Mucosa of descending colon (tissue), 3 donors: ENCODE measurements around the gene BANF2. TPM values are rescaled to one million over a fixed set of nuclear protein-coding genes. Genes with fewer than 3 reads are reported as not detected.
"Not testable (repeated sequence)": the region's sequence is repeated elsewhere in the genome, so short reads cannot be mapped to it uniquely, and the experiment has no call there.

Source experiments
- ATAC-seq: fragments of 200-7000 bp; cut with Tn5 transposase; one replicate; pipeline ENCODE4 v1.9.1; 2020; ENCODE audit warnings: mild to moderate bottlenecking, moderate library complexity
- DNase-seq, 3 donors: peaks; one replicate each; pipeline ENCODE4 v3.0.0-alpha.2; 2020
- H3K36me3 ChIP-seq: fragments of 200-600 bp; one replicate; pipeline ENCODE4 v1.8.0; 2021; ENCODE audit warnings: low read depth, mild to moderate bottlenecking
- H3K4me1 ChIP-seq: fragments of 200-600 bp; one replicate; pipeline ENCODE4 v1.8.0; 2021; ENCODE audit warnings: low read depth, mild to moderate bottlenecking
- H3K4me3 ChIP-seq: fragments of 200-600 bp; one replicate; pipeline ENCODE4 v1.8.0; 2021; ENCODE audit warnings: mild to moderate bottlenecking
- H3K9me3 ChIP-seq: fragments of 200-600 bp; one replicate; pipeline ENCODE4 v1.8.0; 2021; ENCODE audit warnings: mild to moderate bottlenecking
- CTCF ChIP-seq: fragments of 200-600 bp; IDR thresholded peaks from one replicate; pipeline ENCODE4 v1.8.0; 2022; ENCODE audit warnings: antibody characterized with exemption, mild to moderate bottlenecking
- intact Hi-C, 2 donors: fragments of 100-400 bp; cut with DNase I in 1 of 2; cut with micrococcal nuclease in 1 of 2; formaldehyde crosslinking; loops; one replicate each; pipeline versions ENCODE4 v1.11.0 to v1.11.1; 2022; cut with DNase I, micrococcal nuclease
- total RNA-seq, 3 donors: library from RNA; stranded (reverse); fragmentation: NEBNext Ultra II Directional in 2 of 3; extraction: Animal tissue kit (Norgen Biotek cat#: 25700) in 2 of 3; gene quantifications; one replicate each; pipeline versions ENCODE4 v1.2.1 to v1.2.4, GENCODE V29; 2021 to 2023
- donor health status: DM: no; HTN: no; CAD: no; lungs with moderate emphysema.
- donor health status: DM: no; HTN: no; CAD: no.
- donor health status: DM: no; HTN: yes; CAD: no.

Gene BANF2
- total RNA-seq, 3 donors from 2014 or later: not detected

- Histone ChIP-seq H3K4me1 (no peaks in the 10 kb centered on the region), H3K4me3 (no peak overlapping the region), H3K9me3 (peaks cover 11% of the 10 kb centered on the region), H3K36me3 (no peaks in the 10 kb centered on the region)
- ATAC-seq (peak; percentile 36), DNase-seq (no peak)
- TF ChIP-seq CTCF: no peak
- intact Hi-C loops: no loop called here
These were observed 63.2 kb downstream of the BANF2 start for GRCh38 chr20:17762873-17763557.

GRCh38 chr20:17765017-17765416 lies 65.3 kb downstream of the BANF2 start:
- Histone ChIP-seq H3K4me1 (no peaks in the 10 kb centered on the region), H3K36me3 (no peaks in the 10 kb centered on the region), H3K4me3 (no peak overlapping the region), H3K9me3 (no peaks in the 10 kb centered on the region)
- no peak for TF ChIP-seq CTCF
- ATAC-seq (no peak), DNase-seq (no peak)
- intact Hi-C loops: no loop called here

GRCh38 chr20:17765584-17765983 lies 65.8 kb downstream of the BANF2 start:
- H3K36me3 ChIP-seq: no peaks in the 10 kb centered on the region
- no peak for TF ChIP-seq CTCF
- H3K9me3 ChIP-seq: no peaks in the 10 kb centered on the region
- no peak overlapping the region for H3K4me3 ChIP-seq
- no peaks in the 10 kb centered on the region for H3K4me1 ChIP-seq
- ATAC-seq (no peak), DNase-seq (no peak)
- intact Hi-C loops: no loop called here

- H3K4me3 ChIP-seq: no peak overlapping the region
- ATAC-seq (no peak), DNase-seq (no peak)
- no peaks in the 10 kb centered on the region for H3K4me1 ChIP-seq
- H3K9me3 ChIP-seq: no peaks in the 10 kb centered on the region
- intact Hi-C loops: no loop called here
- no peak for TF ChIP-seq CTCF
- no peaks in the 10 kb centered on the region for H3K36me3 ChIP-seq
These were observed 66.5 kb downstream of the BANF2 start for GRCh38 chr20:17766226-17766625.

- ATAC-seq (peak; percentile 72), DNase-seq (peak in 1 of 3 donors; percentile 22)
- Histone ChIP-seq H3K4me1 (no peaks in the 10 kb centered on the region), H3K9me3 (no peaks in the 10 kb centered on the region), H3K36me3 (no peaks in the 10 kb centered on the region), H3K4me3 (no peak overlapping the region)
- intact Hi-C loops: no loop called here
- TF ChIP-seq CTCF: no peak
These were observed 67.9 kb downstream of the BANF2 start for GRCh38 chr20:17767624-17768023.

- H3K4me1 ChIP-seq: no peaks in the 10 kb centered on the region
- H3K36me3 ChIP-seq: no peaks in the 10 kb centered on the region
- no peaks in the 10 kb centered on the region for H3K9me3 ChIP-seq
- intact Hi-C loops: no loop called here
- no peak overlapping the region for H3K4me3 ChIP-seq
- ATAC-seq (peak; percentile 24), DNase-seq (no peak)
- no peak for TF ChIP-seq CTCF
These were observed 68.5 kb downstream of the BANF2 start for GRCh38 chr20:17768271-17768670.

- H3K4me1 ChIP-seq, H3K4me3 ChIP-seq, DNase-seq, H3K36me3 ChIP-seq, ATAC-seq, H3K9me3 ChIP-seq, intact Hi-C loops: not testable (repeated sequence)
These were observed 70.0 kb downstream of the BANF2 start for GRCh38 chr20:17769716-17770115.
